ENCODE data around the gene GRM8.

Gene GRM8

DNA sequence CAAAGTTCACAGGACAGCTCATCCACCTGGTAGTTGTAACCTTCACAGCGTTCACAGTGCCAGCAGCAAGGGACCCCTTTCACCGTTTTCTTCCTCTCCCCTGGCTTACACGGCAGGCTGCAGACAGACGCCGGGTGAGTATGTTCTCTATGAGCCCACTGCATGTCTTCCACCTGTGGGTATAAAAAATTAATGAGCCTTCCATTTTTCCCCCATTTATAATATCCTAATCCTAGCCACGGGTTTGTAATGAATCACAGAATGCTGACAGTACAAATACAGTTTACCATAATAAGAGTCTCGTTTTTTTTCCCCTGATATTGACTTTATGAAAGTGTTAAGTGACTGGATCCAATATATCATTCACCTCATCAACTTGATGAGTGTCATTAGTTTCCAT, 719.0 kb downstream of the GRM8 start:
- TF ChIP-seq, protein P1, sequence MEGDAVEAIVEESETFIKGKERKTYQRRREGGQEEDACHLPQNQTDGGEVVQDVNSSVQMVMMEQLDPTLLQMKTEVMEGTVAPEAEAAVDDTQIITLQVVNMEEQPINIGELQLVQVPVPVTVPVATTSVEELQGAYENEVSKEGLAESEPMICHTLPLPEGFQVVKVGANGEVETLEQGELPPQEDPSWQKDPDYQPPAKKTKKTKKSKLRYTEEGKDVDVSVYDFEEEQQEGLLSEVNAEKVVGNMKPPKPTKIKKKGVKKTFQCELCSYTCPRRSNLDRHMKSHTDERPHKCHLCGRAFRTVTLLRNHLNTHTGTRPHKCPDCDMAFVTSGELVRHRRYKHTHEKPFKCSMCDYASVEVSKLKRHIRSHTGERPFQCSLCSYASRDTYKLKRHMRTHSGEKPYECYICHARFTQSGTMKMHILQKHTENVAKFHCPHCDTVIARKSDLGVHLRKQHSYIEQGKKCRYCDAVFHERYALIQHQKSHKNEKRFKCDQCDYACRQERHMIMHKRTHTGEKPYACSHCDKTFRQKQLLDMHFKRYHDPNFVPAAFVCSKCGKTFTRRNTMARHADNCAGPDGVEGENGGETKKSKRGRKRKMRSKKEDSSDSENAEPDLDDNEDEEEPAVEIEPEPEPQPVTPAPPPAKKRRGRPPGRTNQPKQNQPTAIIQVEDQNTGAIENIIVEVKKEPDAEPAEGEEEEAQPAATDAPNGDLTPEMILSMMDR (IDR thresholded peaks at IDR 0.05; ENCODE audit: low read depth, low read length): no peak
- H3K4me3 ChIP-seq (ENCODE audit: low read depth, low read length): no peak overlapping the region

GRCh38 chr7:126529833-126530232, 722.9 kb downstream of the GRM8 start:
- TF ChIP-seq, protein P1 (IDR thresholded peaks at IDR 0.05; ENCODE audit: low read depth, low read length): no peak
- H3K4me3 ChIP-seq (ENCODE audit: low read depth, low read length): no peak overlapping the region

- H3K4me3 ChIP-seq (ENCODE audit: low read depth, low read length): no peak overlapping the region
- TF ChIP-seq, protein P1 (IDR thresholded peaks at IDR 0.05; ENCODE audit: low read depth, low read length): no peak
Observed at GRCh38 chr7:126529254-126529653, 723.5 kb downstream of the GRM8 start.

DNA sequence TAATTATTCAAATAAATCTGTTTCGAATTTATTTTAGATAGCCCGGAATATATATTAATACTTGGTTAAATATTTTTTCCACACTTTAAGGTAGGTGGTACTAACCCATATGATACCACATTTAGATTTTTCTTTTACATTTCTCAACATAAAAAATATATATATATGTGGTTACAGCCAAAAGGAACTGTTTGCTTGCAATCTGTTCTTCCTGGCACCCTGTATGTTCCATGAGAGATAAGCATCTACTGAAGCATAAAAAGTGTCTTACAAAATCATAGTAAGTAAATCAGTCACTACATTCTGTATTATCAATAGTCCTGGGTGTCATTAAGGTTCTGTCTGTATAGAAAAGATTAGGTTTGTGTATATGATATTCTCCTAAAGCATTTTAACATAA, 726.8 kb downstream of the GRM8 start:
- no peak overlapping the region for H3K4me3 ChIP-seq (ENCODE audit: low read depth, low read length)
- TF ChIP-seq, protein P1 (IDR thresholded peaks at IDR 0.05; ENCODE audit: low read depth, low read length): no peak

DNA sequence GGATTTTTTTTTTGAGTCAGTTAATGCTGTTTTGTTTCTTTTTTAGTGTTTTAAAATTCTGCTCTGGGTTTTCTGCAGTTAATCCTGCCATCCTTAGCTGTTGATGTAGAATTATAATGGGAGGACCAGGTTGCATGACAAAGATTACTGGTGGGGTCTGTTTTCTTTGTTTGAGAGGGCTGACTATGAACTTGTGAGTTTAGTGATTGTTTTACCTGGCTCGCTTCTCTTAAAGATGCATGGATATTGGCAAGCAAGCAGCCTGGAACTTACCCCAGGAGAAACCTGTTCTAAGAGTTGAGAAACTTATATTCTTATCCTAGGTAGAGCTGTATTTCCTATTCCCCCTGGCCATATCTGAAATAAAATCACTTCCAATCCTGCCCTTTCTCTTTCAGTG, 727.8 kb downstream of the GRM8 start:
- H3K4me3 ChIP-seq (ENCODE audit: low read depth, low read length): no peak overlapping the region
- TF ChIP-seq, protein P1 (IDR thresholded peaks at IDR 0.05; ENCODE audit: low read depth, low read length): no peak

- no peak overlapping the region for H3K4me3 ChIP-seq (ENCODE audit: low read depth, low read length)
- TF ChIP-seq, protein P1 (IDR thresholded peaks at IDR 0.05; ENCODE audit: low read depth, low read length): no peak
Observed at GRCh38 chr7:126511046-126511445, 741.7 kb downstream of the GRM8 start.

DNA sequence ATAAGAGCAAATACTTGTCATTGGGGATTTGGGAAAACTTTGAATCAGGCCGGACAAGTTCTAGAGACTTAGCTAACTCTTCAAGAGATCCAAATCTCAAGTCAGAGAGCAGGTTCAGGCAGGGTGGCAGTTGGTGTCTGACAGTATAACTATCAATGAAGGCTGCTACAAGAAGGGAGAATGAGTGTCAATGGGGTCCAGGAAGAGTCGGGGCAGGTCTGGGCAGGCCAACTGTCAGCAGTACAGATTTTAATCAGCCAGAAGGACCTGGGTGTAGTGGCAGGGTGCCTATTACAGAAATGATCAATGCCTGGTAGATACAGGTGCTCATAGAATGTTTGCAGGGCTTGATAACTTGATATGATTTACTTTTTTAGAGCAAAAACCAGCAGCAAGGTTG, 751.1 kb downstream of the GRM8 start:
- TF ChIP-seq, protein P1 (IDR thresholded peaks at IDR 0.05; ENCODE audit: low read depth, low read length): no peak
- H3K4me3 ChIP-seq (ENCODE audit: low read depth, low read length): no peak overlapping the region
